SK-N-SH (cell line): ENCODE measurements around the gene GPR87. TPM values are rescaled to one million over a fixed set of nuclear protein-coding genes. Genes with fewer than 3 reads are reported as not detected.
A peak's percentile ranks its signal among the peaks of the same experiment; 100 is the strongest.

ENCODE experiments used
- CTCF ChIA-PET: fragments of 300-600, 350-600 bp; formaldehyde crosslinking; extraction: SDS; loops from one replicate; lab custom pipeline; 2021; lab: Yijun Ruan, JAX
- POLR2A ChIA-PET: fragments of 350-600 bp; sonication (Branson Sonifier 250); formaldehyde crosslinking; extraction: SDS; loops from one replicate; lab custom pipeline; 2020; ENCODE audit warnings: antibody characterized with exemption, inconsistent platforms; lab: Yijun Ruan, JAX
- DNase-seq: peaks from one replicate; pipeline ENCODE4 v3.0.0; 2012
- H2AFZ ChIP-seq: fragments of 200-600 bp; sonication (generic); 2 replicates; pipeline ENCODE4 v1.8.1; 2016; ENCODE audit warnings: antibody characterized with exemption, mild to moderate bottlenecking, low read depth
- H3F3A ChIP-seq: fragments of 200-600 bp; sonication (generic); replicated peaks from 2 replicates; pipeline ENCODE3; 2016; ENCODE audit warnings: antibody characterized with exemption, mild to moderate bottlenecking; ENCODE audit not compliant: insufficient read depth
- H3K27ac ChIP-seq, 2 experiments: fragments of 200-500 bp in 1 of 2; fragments of 200-600 bp in 1 of 2; sonication (Bioruptor generic) in 1 of 2; sonication (generic), shearing (Covaris generic) in 1 of 2; 2 replicates each; pipeline versions ENCODE4 v1.5.1 to v1.6.1; 2014 to 2016; ENCODE audit warnings: low read depth in 2 of 2, inconsistent platforms in 1 of 2, low read length in 1 of 2, mild to moderate bottlenecking in 1 of 2, mixed read lengths in 1 of 2
- H3K27me3 ChIP-seq: fragments of 200-600 bp; sonication (generic), shearing (Covaris generic); 2 replicates; pipeline ENCODE4 v1.6.1; 2016; ENCODE audit warnings: mixed run types; ENCODE audit not compliant: insufficient read depth
- H3K36me3 ChIP-seq, 2 experiments: fragments of 200-500 bp in 1 of 2; fragments of 200-600 bp in 1 of 2; sonication (Bioruptor generic) in 1 of 2; sonication (generic) in 1 of 2; replicated peaks in 1 of 2; 2 replicates each; pipeline versions ENCODE3 to v1.5.1; 2014 to 2016; ENCODE audit warnings: low read length in 1 of 2, mild to moderate bottlenecking in 1 of 2; ENCODE audit not compliant: insufficient read depth in 2 of 2, control insufficient read depth in 1 of 2
- H3K4me1 ChIP-seq, 2 experiments: fragments of 200-500 bp in 1 of 2; fragments of 200-600 bp in 1 of 2; sonication (Bioruptor generic) in 1 of 2; sonication (generic), shearing (Covaris generic) in 1 of 2; 2 replicates each; pipeline versions ENCODE4 v1.5.1 to v1.6.1; 2014 to 2016; ENCODE audit warnings: low read depth in 1 of 2, low read length in 1 of 2, mixed run types in 1 of 2; ENCODE audit not compliant: insufficient read depth in 2 of 2, control insufficient read depth in 1 of 2
- H3K4me2 ChIP-seq: fragments of 200-600 bp; sonication (generic), shearing (Covaris generic); 2 replicates; pipeline ENCODE4 v1.6.1; 2017; ENCODE audit warnings: mixed run types
- H3K4me3 ChIP-seq, 2 experiments: fragments of 200-500 bp in 1 of 2; fragments of 200-600 bp in 1 of 2; sonication (Bioruptor generic) in 1 of 2; sonication (generic), shearing (Covaris generic) in 1 of 2; 2 replicates each; pipeline versions ENCODE4 v1.5.1 to v1.8.1; 2014 to 2016; ENCODE audit warnings: low read depth in 2 of 2, inconsistent platforms in 1 of 2, low read length in 1 of 2, mild to moderate bottlenecking in 1 of 2, mixed read lengths in 1 of 2, moderate library complexity in 1 of 2
- H3K79me2 ChIP-seq: fragments of 200-600 bp; sonication (generic); 2 replicates; pipeline ENCODE4 v1.8.1; 2017; ENCODE audit warnings: mild to moderate bottlenecking; ENCODE audit not compliant: insufficient read depth
- H3K9ac ChIP-seq: fragments of 200-600 bp; sonication (generic); 2 replicates; pipeline ENCODE4 v1.6.1; 2017; ENCODE audit warnings: mixed run types
- H3K9me2 ChIP-seq: fragments of 200-600 bp; sonication (generic); 2 replicates; pipeline ENCODE4 v1.6.1; 2017; ENCODE audit warnings: mixed run types
- H3K9me3 ChIP-seq: fragments of 200-600 bp; sonication (generic); 2 replicates; pipeline ENCODE4 v1.6.1; 2017; ENCODE audit warnings: mixed run types, mild to moderate bottlenecking, moderate library complexity
- H4K20me1 ChIP-seq: fragments of 200-600 bp; sonication (generic); 2 replicates; pipeline ENCODE4 v1.6.1; 2017; ENCODE audit warnings: mild to moderate bottlenecking, mixed run types; ENCODE audit not compliant: insufficient read depth
- EZH2phosphoT487 ChIP-seq: fragments of 200-600 bp; sonication (generic); IDR thresholded peaks from 2 replicates; pipeline ENCODE4 v1.6.1; 2017; ENCODE audit warnings: low read depth, mixed run types, mild to moderate bottlenecking, antibody characterized with exemption, moderate library complexity, borderline replicate concordance
- FOSL2 ChIP-seq: IDR thresholded peaks from 2 replicates; pipeline ENCODE4 v1.4.0; 2012; ENCODE audit warnings: low read depth, mild to moderate bottlenecking, moderate library complexity, borderline replicate concordance
- FOXM1 ChIP-seq: IDR thresholded peaks from 2 replicates; pipeline ENCODE4 v1.4.0; 2012; ENCODE audit warnings: low read depth, mild to moderate bottlenecking
- GATA2 ChIP-seq: sonication (generic); formaldehyde crosslinking; IDR thresholded peaks from 2 replicates; pipeline ENCODE4 v1.5.0; 2020; ENCODE audit warnings: mild to moderate bottlenecking, missing genetic modification reagents
- IRF3 ChIP-seq: fragments of 150-350 bp; IDR thresholded peaks from 2 replicates; pipeline ENCODE4 v1.6.1; 2016; ENCODE audit warnings: mild to moderate bottlenecking, low read depth, low read length
- JUND ChIP-seq: IDR thresholded peaks from 2 replicates; pipeline ENCODE4 v1.4.0; 2012
- NFIC ChIP-seq: IDR thresholded peaks from 2 replicates; pipeline ENCODE4 v1.4.0; 2012; ENCODE audit warnings: borderline replicate concordance
- PBX3 ChIP-seq: IDR thresholded peaks from 2 replicates; pipeline ENCODE4; 2012
- RXRA ChIP-seq: IDR thresholded peaks from 2 replicates; pipeline ENCODE4 v1.4.0; 2012; ENCODE audit warnings: low read depth, mild to moderate bottlenecking, borderline replicate concordance
- SMC3 ChIP-seq: IDR thresholded peaks from 2 replicates; pipeline ENCODE4 v1.6.1; 2012; ENCODE audit warnings: low read depth, low read length, improper control_type of control experiment
- USF2 ChIP-seq: fragments of 150-350 bp; IDR thresholded peaks from 2 replicates; pipeline ENCODE4 v1.6.1; 2017; ENCODE audit warnings: antibody characterized with exemption, low read length, low read depth, borderline replicate concordance
- WGBS: methylation state at CpG from one replicate; pipeline ENCODE4 v1.1.6; 2017; ENCODE audit warnings: low lambda C conversion rate; 5-methylcytosine and 5-hydroxymethylcytosine counted together
- polyA plus RNA-seq, 3 experiments: library from polyadenylated mRNA; depleted of rRNA; stranded (reverse); fragments of >200 nt; gene quantifications; 2 replicates each; pipeline ENCODE4 v1.2.3, GENCODE V29; 2012

The GPR87 gene
- polyA plus RNA-seq, 1 of the 3 experiments (the other 2 are of a cell fraction) = 2.3 TPM

- TF ChIP-seq EZH2phosphoT487 = no peak
- no peak for TF ChIP-seq PBX3
These were observed 12.9 kb downstream of the GPR87 start (continued) for GRCh38 chr3:151303751-151304150.

- no peak overlapping the region for H3K9ac ChIP-seq
- TF ChIP-seq SMC3 = no peak
- no peak for TF ChIP-seq GATA2 (CRISPR knock-in tag)
- peak; percentile 36; the same call in 1 of the 2 replicates for TF ChIP-seq JUND
- no peak for TF ChIP-seq NFIC
- H3K27me3 ChIP-seq = peaks cover 4% of the 10 kb centered on the region; the same call in 1 of the 2 replicates
- DNase-seq = no peak
- no peaks in the 10 kb centered on the region for H4K20me1 ChIP-seq
- H3K27ac ChIP-seq = no peak overlapping the region
- H3K4me1 ChIP-seq = peaks cover 0 to 9% of the 10 kb centered on the region in 2 experiments; a peak in 2 of 4 replicates
- H3K9me2 ChIP-seq = no peaks in the 10 kb centered on the region
- no peak overlapping the region for H3K4me2 ChIP-seq
- H3K4me3 ChIP-seq = no peak overlapping the region
- H3K36me3 ChIP-seq = no peaks in the 10 kb centered on the region
- whole genome bisulfite sequencing = 70% methylated on average over 3 of the region's 3 CpGs
- no peaks in the 10 kb centered on the region for H3K79me2 ChIP-seq
- ChIA-PET POLR2A (no interaction called here), CTCF (no interaction called here)
- H2AFZ ChIP-seq = no peak overlapping the region
- H3K9me3 ChIP-seq = no peaks in the 10 kb centered on the region
- peaks cover 25% of the 10 kb centered on the region for H3F3A ChIP-seq
These were observed 14.8 kb downstream of the GPR87 start for GRCh38 chr3:151301787-151302186.

GRCh38 chr3:151300539-151300938, 16.1 kb downstream of the GPR87 start:
- WGBS = 60% methylated on average over 1 of the region's 1 CpG
- Histone ChIP-seq H3K79me2 (no peaks in the 10 kb centered on the region), H3K4me3 (no peak overlapping the region), H2AFZ (no peak overlapping the region), H3K9ac (no peak overlapping the region), H3K9me3 (no peaks in the 10 kb centered on the region), H3K4me2 (no peak overlapping the region), H3K27me3 (peaks cover 4% of the 10 kb centered on the region; the same call in 1 of the 2 replicates), H3K4me1 (peaks cover 0 to 1% of the 10 kb centered on the region in 2 experiments; a peak in 2 of 4 replicates), H4K20me1 (no peaks in the 10 kb centered on the region), H3K36me3 (no peaks in the 10 kb centered on the region), H3K9me2 (no peaks in the 10 kb centered on the region), H3K27ac (no peak overlapping the region), H3F3A (peaks cover 13% of the 10 kb centered on the region)
- POLR2A ChIA-PET = no interaction called here
- no peak for DNase-seq
- TF ChIP-seq FOSL2 = no peak
- TF ChIP-seq FOXM1 = no peak
- no peak for TF ChIP-seq IRF3
- no peak for TF ChIP-seq RXRA
- no peak for TF ChIP-seq USF2
- CTCF ChIA-PET = interaction anchor here (0.8 to 1.9 kb wide), 5 partner anchors 18 to 72 kb away, joined by 3 to 4 read pairs (median 4); no protein-coding TSS in a partner anchor
